GM12892 (cell line): ENCODE data around the gene ACVR2A.

ENCODE experiments used
- POLR2A ChIP-seq: IDR thresholded peaks from 2 replicates; pipeline ENCODE4 v1.6.1; 2011; ENCODE audit warnings: low read depth, low read length, control low read depth
- POLR2AphosphoS5 ChIP-seq: IDR thresholded peaks from 2 replicates; pipeline ENCODE4 v1.6.1; 2011; ENCODE audit warnings: low read depth, low read length, control low read depth
- TAF1 ChIP-seq: IDR thresholded peaks from 2 replicates; pipeline ENCODE4 v1.6.1; 2011; ENCODE audit warnings: low read depth, mild to moderate bottlenecking, control low read depth, low read length, borderline replicate concordance

DNA sequence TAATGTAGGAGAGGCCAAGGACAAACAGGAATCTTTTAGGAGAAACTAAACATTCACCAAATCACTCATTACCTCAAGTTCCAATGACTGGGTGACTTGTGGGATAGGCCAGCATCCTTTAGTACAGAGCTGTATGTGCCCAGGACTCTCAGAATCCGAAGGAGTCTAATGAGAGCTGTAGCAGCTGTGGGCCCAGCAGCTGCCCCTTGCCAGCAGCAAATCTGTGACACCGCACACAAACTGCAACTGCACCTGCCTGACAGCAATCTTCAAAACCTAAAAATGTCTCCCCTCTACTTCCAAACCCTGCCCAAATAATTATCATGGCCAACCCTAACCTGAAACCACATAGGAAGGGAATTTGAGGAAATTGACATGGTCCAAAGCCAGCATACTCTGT, 44.5 kb upstream of the ACVR2A start:
- TF ChIP-seq TAF1 (no peak), POLR2A (no peak), POLR2AphosphoS5 (no peak)
